Tibial artery (tissue), 4 donors: ENCODE measurements around the gene PNKP.

Experiments used
- DNase-seq, 2 donors: peaks; one replicate each; pipeline ENCODE4 v3.0.0-alpha.2; 2019
- H3K27ac ChIP-seq, 2 donors: fragments of 200-600 bp; sonication (generic) in 1 of 2; 1 replicate in 1 of 2; 2 replicates in 1 of 2; pipeline ENCODE4 v1.5.1; 2018 to 2019; ENCODE audit warnings: mild to moderate bottlenecking in 1 of 2
- H3K27me3 ChIP-seq, 2 donors: fragments of 200-600 bp; sonication (generic) in 1 of 2; one replicate each; pipeline versions ENCODE4 v1.5.1 to v1.6.0; 2016 to 2019
- H3K36me3 ChIP-seq, 3 donors: fragments of 200-600 bp; sonication (generic) in 2 of 3; one replicate each; pipeline ENCODE4 v1.5.1; 2016 to 2019; ENCODE audit warnings: mild to moderate bottlenecking in 2 of 3
- H3K4me1 ChIP-seq, 4 donors: fragments of 200-600 bp; sonication (generic) in 2 of 4; 1 replicate in 3 of 4; 2 replicates in 1 of 4; pipeline ENCODE4 v1.5.1; 2016 to 2019
- H3K4me3 ChIP-seq, 2 donors: fragments of 200-600 bp; sonication (generic) in 1 of 2; 1 replicate in 1 of 2; 2 replicates in 1 of 2; pipeline ENCODE4 v1.5.1; 2018 to 2019; ENCODE audit warnings: mild to moderate bottlenecking in 2 of 2
- H3K9me3 ChIP-seq, 3 donors: fragments of 200-600 bp; sonication (generic) in 1 of 3; one replicate each; pipeline ENCODE4 v1.5.1; 2016 to 2019
- CTCF ChIP-seq, 2 experiments: fragments of 200-600 bp in 1 of 2; fragments of 450-650 bp in 1 of 2; IDR thresholded peaks; one replicate each; pipeline ENCODE4 v1.5.1; 2017 to 2019; ENCODE audit warnings: antibody characterized with exemption in 2 of 2, mild to moderate bottlenecking in 1 of 2, moderate library complexity in 1 of 2
- intact Hi-C: fragments of 100-400 bp; cut with DNase I; formaldehyde crosslinking; loops from one replicate; pipeline ENCODE4 v1.15.0; 2023; ENCODE audit warnings: low total_unique reads

Gene PNKP

GRCh38 chr19:49843265-49843664 lies 24.1 kb downstream of the PNKP start:
- H3K9me3 ChIP-seq: no peaks in the 10 kb centered on the region
- H3K36me3 ChIP-seq: peaks cover 17 to 27% (median 19%) of the 10 kb centered on the region in 3 donors
- intact Hi-C loops: no loop called here
- no peak for TF ChIP-seq CTCF (IDR thresholded peaks at IDR 0.05)
- H3K27ac ChIP-seq: no peak overlapping the region
- H3K4me1 ChIP-seq: no peaks in the 10 kb centered on the region
- no peak for DNase-seq
- H3K27me3 ChIP-seq: no peaks in the 10 kb centered on the region
- no peak overlapping the region for H3K4me3 ChIP-seq

- peaks cover 37 to 52% (median 43%) of the 10 kb centered on the region in 3 donors for H3K36me3 ChIP-seq
- H3K9me3 ChIP-seq: no peaks in the 10 kb centered on the region
- no peak for DNase-seq
- intact Hi-C loops: no loop called here
- no peak overlapping the region for H3K27ac ChIP-seq
- H3K4me3 ChIP-seq: no peak overlapping the region
- TF ChIP-seq CTCF (IDR thresholded peaks at IDR 0.05): no peak
- no peaks in the 10 kb centered on the region for H3K4me1 ChIP-seq
- no peaks in the 10 kb centered on the region for H3K27me3 ChIP-seq
Measured at GRCh38 chr19:49840736-49841249, 26.6 kb downstream of the PNKP start.

DNA sequence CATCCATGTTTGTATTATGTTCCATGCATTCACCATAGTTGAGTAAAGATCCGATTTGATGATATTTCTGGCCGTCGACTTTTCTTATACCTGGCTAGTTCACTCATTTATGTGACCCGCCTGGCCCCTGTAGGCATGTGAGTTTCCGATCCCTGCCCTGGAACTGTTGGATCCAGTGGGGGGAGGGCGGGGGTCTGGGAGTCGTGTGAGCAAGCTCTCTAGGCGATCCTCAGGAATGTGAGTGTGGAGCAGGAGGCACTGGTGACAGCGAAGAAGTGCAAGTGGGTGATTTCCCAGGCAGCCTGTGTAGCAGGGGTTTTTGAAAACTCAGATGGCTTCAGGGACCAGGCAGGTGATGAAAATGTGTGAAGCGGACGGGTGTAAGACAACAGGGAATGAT lies 27.1 kb downstream of the PNKP start:
- no peak for DNase-seq
- Histone ChIP-seq H3K4me3 (no peak overlapping the region), H3K36me3 (peaks cover 40 to 57% (median 48%) of the 10 kb centered on the region in 3 donors)

DNA sequence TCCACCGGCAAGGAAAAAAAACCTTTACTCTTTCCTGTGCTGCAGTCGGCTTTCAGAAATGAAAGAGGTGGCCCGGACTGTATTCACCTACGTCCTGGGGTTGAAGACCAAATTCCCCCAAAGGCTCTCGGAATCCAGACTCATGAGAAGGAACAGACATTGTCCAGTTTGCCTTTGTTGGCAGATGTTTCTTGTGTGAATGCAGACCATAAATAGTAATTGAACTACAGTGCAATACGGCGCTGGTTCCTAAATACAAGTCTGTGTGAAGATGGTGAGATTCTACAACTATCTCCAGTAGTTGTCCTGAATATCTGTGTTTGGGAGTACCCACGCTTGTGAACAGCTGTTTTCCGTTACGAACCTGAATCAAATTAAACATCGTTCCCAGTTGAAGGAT lies 27.7 kb downstream of the PNKP start:
- Histone ChIP-seq H3K4me3 (no peak overlapping the region), H3K9me3 (no peaks in the 10 kb centered on the region), H3K27ac (no peak overlapping the region), H3K4me1 (no peaks in the 10 kb centered on the region), H3K27me3 (no peaks in the 10 kb centered on the region), H3K36me3 (peaks cover 45 to 63% (median 54%) of the 10 kb centered on the region in 3 donors)
- intact Hi-C loops: loop anchor here (5.0 kb wide), 1 partner anchor 318 kb away; no protein-coding TSS in a partner anchor
- TF ChIP-seq CTCF (IDR thresholded peaks at IDR 0.05): no peak
- DNase-seq: no peak

More for the DNA sequence above, 27.1 kb downstream of the PNKP start:
- H3K9me3 ChIP-seq: no peaks in the 10 kb centered on the region
- H3K4me1 ChIP-seq: no peaks in the 10 kb centered on the region
- H3K27ac ChIP-seq: no peak overlapping the region
- TF ChIP-seq CTCF (IDR thresholded peaks at IDR 0.05): no peak
- intact Hi-C loops: no loop called here
- H3K27me3 ChIP-seq: no peaks in the 10 kb centered on the region

DNA sequence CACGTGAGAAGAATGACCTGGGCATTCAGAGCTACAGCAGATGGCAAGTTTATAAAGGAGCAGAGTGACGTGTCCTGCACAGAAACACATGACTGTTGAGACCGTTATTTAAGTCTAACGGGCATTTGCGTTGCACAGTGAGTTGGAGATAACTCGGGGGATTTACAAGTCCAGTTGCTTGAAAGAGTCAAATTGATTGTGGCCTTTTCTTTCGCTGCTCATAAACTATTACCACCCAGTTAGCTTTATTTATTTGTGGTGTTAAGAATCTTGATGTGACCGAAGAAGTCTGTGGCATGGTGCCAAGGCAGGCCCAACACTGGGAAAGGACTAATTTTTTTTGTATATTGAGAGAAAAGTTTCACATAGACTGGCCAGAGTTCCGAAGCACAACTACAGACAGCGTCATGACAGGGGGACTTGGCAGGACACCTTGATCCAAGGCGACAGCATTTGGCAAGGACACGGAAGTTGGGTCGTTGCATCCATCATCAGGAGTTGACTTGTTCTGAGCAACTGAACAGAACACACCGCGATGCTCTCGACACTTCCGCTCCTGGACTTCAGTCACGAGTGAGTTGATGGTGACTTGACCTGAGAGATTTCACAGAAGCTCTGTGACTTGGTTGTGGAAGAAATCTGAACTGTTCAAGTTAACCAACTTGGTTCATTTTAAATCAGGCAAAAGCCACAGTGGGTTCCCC lies 28.3 kb downstream of the PNKP start:
- H3K27me3 ChIP-seq: no peaks in the 10 kb centered on the region
- H3K4me1 ChIP-seq: no peaks in the 10 kb centered on the region
- intact Hi-C loops: loop anchor here (5.0 kb wide), 1 partner anchor 318 kb away; no protein-coding TSS in a partner anchor
- no peaks in the 10 kb centered on the region for H3K9me3 ChIP-seq
- H3K27ac ChIP-seq: no peak overlapping the region
- no peak for DNase-seq
- peaks cover 51 to 70% (median 61%) of the 10 kb centered on the region in 3 donors for H3K36me3 ChIP-seq
- TF ChIP-seq CTCF (IDR thresholded peaks at IDR 0.05): no peak
- no peak overlapping the region for H3K4me3 ChIP-seq
